GM12891 (cell line): ENCODE results near the gene TMEM8B.

Experiments
- POLR2A ChIP-seq: IDR thresholded peaks from 2 replicates; pipeline ENCODE4 v1.6.1; 2011; ENCODE audit warnings: low read depth, low read length, control low read depth
- POLR2AphosphoS5 ChIP-seq: IDR thresholded peaks from 2 replicates; pipeline ENCODE4 v1.6.1; 2011; ENCODE audit warnings: low read depth, low read length, control low read depth
- TAF1 ChIP-seq: IDR thresholded peaks from 2 replicates; pipeline ENCODE4 v1.6.1; 2011; ENCODE audit warnings: low read depth, low read length, control low read depth

DNA sequence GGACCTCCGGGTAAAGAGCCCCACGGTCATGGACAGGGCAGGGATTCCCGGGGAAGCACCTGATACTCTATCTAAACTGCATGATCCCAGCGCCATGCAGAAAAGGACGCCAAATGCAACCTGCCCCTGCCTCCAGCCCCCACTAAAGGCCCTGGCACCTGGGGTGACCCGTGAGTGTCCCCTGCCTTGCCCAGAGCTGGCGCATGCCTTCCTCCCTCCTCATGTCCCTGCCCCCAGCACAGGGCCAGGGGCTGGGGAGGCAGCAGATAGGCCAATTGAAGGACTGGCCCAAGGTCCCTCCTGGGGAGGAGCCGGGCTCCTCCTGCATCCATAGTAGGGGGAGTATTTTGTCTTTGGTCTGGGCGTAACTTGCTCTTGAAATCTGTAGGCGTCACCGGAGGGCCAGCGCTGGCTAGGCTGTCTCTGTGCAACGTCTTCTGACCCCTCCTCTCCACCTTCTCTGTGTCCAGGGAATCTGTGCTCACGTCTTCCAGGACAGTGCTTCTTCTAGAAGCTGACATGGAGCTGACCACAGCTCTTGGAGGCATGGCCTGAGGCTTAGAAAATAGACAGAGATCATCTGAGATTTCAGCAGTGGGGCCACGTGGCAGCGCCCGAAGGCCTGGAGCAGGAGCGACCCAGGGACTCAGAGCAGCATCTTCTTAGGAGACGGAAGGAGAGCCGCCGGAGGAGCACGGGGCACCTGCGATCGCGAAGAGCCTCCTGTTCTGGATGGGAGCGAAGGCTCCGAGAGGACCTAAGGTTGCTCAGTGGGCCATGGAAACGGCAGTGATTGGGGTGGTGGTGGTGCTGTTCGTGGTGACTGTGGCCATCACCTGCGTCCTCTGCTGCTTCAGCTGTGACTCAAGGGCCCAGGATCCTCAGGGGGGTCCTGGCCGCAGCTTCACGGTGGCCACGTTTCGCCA is 80.9 kb downstream of the TMEM8B start:
- no peak for TF ChIP-seq POLR2A
- TF ChIP-seq POLR2AphosphoS5, result no peak
- TF ChIP-seq TAF1, result no peak
